Activated T-helper 9 cell treated with anti-CD3 and anti-CD28 coated beads, Interleukin-2, amount 50 U/mL, for 16 hours (primary cell): ENCODE data around the gene MGST1.
"Not testable (repeated sequence)": the region's sequence is repeated elsewhere in the genome, so short reads cannot be mapped to it uniquely, and the experiment has no call there.

Experiments used
- DNase-seq: peaks from one replicate; pipeline ENCODE4 v3.0.0-alpha.2; 2020; ENCODE audit warnings: low read depth

MGST1 gene

DNA sequence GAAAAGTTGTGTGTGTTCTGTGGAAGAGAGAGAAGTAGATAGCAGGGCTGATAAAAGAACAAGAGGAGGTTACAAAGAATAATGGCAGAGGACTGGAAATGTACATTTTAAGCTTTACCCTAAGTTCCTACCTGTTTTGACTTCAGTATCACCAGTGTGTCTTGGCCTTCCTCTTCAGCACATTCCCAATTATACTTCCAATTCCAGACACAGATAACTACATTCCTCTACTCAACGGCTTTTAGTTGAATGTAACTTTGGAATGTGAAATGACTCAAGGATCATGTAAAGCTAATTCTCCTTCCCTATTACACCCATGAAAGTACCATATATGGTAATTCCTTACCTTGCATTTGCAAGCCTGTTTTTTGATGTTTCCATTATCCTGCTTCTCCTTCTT lies 5.0 kb downstream of the MGST1 start:
- no peak for DNase-seq

DNA sequence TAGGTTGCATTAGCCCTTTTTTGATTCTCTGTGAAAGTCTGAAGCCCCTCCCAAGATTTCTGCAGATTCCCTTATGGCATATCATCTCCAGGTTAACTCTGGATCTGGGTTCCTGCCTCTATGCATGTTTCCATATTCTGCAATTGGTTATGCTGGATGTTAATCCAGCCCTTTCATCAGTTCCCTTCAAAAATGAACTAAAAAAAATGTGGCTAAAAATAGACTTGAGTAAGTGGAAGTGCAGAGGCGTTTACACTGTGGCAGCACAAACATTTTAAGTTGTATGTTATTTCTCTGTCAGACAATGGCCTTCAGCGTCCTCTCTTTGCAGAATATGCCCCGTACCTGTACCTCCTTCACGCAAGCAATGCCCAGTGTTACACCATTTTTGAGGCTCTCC lies 11.4 kb downstream of the MGST1 start:
- no peak for DNase-seq

DNA sequence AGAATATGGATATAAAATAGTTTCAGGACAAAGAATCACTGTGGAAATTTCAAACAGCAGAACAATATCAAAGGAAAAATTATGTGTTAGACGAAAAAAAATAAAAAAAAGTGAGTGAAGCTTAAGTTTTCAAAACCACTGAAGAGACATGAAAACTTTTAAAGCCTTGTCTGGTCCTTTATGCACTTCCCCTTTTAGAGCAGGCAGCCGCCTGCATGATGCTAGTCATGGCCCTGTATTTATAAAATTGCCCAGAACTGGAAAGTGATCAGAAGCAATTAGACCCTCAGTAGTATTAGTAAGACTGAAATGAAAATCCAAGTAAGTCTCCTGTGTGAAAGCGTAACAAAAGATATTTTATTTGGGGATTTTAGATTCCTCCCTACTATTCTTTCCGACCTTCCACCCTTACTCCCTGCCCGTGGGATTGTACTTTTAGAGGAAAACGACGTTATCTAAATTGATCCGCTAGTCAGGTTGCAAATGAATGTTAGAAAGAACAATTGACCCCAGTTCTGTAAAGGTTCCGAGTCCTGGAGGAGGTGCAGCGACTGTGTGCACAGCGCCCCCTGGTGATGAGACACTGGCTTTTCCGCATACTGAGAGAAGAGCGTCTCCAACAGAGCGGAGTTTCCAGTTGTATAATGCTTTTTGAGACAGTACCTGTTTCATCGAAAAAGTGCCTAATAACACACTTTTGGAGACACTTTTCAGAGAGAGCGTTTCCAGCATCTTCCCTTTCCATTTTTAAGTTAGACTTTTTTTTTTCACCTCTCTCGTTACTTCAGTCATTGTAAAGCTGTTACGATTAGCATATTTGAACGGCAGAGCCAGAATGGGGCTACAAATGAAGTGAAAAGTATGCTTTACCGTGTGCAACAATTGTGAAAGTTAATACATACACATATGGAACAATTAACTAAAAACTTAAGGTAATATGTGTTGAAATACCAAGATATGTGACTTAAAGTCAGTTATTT lies 12.4 kb downstream of the MGST1 start:
- no peak for DNase-seq

DNA sequence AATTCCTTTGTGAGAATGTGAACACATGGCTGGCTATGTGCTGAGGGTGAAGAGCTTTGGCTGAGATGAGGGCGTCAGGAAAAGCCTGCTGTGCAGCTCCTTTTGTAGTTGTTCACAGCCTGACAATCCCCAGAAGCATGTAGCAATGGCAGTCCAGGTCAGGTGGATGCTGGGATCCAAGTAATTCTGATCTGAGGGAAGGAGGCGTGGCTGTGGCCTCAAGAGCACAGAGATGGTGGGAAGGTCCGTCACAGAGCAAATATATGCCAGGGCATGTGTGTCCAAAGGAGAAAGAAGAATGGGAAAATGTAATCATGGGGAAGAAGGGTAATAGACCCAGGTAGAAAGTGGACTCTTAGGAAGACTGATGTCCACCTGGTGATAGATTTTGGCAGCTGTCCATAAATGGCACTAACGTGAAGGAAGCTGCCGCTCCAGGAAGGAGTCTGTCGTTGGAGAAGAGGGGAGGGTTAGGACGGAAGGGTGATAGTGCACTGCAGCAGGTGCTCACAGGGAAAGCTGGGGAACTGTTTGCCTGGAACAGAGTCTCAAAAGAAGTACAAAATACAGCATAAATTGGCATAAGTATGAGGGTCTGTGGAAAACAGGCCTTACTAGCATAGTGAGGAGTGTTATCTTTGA lies 13.8 kb downstream of the MGST1 start:
- DNase-seq, result no peak

DNA sequence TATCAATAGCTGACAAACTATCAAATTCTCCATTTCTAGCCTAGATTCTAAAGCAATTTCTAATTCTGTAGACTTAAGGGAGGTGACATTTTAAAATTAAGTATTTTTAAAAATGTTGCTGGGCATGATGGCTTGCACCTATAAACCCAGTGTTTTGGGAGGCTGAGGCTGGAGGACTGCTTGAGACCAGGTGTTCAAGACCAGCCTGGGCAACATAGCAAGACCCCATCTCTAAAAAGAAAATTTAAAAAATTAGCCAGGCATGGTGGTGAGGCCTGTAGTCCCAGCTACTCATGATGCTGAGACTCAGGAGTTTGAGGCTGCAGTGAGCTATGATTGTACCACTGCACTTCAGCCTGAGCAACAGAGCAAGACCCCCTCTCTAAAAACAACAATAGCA lies 15.1 kb downstream of the MGST1 start:
- DNase-seq, result no peak

DNA sequence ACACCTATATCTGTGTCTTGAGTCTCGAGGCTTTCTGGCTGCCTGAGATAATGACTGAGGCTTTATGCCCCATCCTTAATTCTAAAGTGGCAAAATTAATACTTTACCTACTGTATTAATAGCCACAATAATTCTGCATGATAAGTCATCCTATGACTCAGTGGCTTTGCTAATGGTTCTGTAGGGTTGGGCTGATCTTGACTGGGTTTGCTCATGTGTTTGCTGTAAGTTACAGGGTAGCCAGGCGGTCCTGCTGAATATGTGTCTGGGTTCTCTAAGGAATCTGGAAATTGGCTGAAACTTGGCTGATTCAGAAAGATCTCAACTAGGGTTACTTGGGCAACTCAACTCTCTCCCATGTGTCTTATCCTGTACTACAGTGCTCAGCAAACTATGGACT lies 21.7 kb downstream of the MGST1 start:
- DNase-seq, result no peak

DNA sequence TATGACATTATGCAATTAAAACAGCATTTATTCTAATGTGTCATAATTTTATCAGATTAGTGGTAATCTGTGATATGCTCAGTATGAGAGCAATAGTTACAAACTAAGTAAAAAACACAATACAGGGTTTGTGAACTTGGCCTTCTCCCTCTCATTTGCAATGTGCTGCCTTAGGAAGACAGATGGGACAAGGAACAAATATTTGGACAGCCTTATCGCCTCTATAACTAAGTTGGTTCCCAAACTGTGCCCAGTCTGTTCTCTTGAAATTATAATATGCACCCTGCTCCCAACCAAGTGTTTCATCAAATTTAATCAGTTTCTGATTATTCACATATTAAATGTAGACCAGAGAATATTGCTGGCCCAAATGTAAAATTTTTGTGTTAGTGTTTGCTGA lies 22.7 kb downstream of the MGST1 start:
- DNase-seq, result no peak

DNA sequence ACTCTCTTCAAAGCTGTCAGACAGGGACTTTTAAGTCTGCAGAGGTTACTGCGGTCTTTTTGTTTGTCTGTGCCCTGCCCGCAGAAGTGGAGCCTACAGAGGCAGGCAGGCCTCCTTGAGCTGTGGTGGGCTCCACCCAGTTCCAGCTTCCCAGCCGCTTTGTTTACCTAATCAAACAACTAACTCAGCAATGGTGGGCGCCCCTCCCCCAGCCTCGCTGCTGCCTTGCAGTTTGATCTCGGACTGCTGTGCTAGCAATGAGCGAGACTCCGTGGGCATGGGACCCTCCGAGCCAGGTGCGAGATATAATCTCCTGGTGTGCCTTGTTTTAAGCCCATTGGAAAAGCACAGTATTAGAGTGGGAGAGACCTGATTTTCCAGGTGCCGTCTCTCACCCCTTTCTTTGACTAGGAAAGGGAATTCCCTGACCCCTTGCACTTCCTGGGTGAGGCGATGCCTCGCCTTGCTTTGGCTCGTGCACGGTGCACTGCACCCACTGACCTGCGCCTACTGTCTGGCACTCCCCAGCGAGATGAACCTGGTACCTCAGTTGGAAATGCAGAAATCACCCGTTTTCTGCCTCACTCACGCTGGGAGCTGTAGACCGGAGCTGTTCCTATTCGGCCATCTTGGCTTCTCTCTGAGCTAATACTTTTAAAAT lies 35.3 kb downstream of the MGST1 start:
- DNase-seq, result not testable (repeated sequence)

DNA sequence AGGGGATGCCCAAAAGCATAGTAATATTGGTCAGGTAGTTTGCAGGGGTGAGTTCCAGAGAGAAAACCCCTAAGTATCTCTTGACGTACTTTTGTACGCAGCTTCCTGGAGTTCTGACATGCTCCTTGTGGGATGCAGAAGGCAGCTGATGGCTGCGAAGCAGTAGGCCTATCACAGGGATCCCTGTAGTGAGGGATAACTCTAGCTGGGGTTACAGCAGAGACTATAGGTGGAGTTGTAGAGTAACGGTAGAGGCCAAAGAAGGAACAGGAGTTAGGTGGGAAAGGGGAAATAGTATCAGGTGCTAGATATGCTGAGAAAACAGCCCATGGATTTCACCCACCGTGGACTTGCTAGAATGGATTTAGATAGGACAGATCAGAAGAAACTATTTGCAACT lies 37.3 kb downstream of the MGST1 start:
- DNase-seq, result no peak

DNA sequence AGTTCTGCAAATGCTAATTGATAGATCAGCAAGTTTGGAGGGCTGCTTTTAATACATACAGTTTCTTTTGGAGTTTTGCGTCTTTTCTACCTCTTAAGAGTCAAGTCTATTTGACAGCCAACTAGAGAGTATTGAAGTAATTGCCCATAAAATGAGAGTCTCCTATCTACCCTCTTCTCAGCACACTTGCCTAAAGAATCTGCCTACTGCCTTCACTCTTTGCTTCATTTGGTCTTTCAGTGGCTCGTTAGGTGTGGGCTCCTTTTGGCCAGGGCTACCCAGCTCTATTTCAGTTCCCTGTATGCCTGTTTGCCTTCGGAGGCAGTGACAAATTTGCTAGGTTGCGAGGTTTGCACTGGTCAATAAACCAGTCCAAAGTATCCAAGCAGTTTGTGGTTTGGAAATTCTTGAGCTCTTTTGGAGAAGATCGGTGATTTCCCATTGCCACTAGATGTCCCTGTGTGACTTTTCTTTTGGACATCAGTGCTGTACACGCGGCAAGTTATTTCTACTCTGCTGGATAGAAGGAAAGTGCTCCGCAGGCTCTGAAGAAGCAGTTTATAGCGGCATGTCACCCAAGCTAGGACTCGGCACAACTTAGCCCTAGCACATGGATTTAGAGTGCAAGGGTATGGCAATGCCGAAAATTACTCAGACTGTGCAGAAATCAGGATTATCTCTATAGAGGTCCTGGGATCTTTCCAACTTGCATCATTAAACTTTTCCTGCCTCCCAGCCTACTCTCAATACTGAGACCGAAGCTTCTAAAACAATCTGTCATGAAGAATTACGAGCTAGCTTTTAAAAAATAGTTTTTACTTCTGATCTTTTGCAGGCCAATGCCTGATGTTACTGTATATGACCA lies 38.6 kb downstream of the MGST1 start:
- DNase-seq, result no peak

DNA sequence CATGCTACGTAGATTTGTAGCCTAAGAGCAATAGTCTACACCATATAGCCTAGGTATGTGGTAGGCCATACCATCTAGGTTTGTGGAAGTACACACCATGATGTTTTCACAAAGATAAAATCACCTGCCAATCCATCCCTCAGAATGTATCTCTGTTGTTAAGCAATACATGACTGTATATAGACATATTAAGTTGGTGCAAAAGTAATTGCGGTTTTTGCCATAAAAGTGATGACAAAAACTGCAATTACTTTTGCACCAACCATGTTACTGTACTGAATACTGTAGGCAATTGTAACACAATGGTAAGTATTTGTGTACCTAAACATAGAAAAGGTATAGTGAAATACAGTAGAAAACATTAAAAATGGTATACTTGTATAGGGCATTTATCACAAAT lies 40.5 kb downstream of the MGST1 start:
- DNase-seq, result no peak

DNA sequence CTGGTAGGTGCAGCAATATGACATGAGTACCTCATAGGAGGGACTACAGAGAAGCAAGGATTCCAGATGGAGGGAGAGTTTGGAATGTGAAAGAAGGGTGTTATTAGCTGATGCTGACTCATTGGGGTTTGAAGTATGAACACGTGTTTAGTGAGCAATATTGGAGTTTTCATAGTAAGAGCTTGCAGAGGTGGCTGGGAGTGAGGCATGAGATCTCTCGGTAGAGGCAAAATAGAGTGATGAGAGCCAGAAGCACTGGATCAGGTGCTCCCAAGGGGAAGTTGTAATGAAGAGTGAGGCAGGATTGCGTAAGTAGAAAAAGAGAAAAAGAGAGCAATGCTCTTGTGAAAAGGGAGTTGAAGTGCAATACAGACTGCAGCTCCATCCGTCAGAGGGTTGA lies 42.1 kb downstream of the MGST1 start:
- no peak for DNase-seq

DNA sequence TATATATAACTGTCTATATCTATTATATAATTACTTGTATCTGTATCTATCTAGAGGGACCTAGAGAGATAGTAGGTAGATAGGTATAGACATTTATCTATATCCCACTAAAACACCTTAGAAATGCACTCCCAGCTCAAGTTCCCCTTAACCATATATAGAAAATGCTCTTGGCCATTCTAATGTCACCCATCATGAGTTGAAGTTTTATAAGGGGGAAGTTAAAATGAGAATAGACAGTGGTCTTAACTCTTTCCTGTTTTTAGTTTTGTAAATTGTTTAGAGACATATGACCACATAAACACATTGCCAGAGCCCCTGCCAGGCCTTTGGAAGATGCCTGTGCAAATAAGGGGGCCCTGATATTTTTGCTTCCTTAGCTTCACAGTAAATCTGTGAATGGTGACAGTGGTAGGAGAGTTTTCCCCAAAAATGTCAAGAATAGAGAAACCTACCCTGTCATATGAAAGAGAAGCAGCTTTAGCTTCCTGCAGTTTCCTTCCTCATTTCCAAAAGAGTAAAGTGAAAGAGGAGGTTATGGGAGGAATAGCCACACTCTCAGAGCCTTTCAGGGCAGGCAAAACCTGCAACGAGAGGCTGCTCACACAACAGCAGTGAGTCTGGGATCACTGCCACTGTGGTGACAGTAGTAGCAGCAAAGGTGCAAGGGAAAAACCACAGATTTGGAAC lies 45.5 kb downstream of the MGST1 start:
- DNase-seq, result no peak

DNA sequence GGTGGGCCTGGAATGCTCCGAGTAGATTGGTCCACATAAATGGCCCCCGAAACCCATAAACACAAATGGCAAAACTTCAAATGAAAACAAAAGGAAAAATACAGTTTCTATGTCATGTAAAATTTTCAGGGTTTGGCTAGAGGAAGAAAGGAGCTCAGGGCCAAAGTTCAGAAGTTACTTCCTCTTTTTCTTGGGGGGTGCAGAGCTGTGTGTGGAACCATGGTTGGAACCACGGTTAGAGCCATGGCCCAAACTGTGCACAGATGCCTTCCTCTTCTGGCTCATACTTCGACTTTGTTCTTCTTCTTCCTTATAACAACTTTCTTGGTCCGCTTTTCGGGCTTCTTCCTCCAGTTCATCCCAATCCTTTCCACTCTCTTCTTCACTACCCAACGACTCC lies 51.7 kb downstream of the MGST1 start:
- DNase-seq, result no peak

DNA sequence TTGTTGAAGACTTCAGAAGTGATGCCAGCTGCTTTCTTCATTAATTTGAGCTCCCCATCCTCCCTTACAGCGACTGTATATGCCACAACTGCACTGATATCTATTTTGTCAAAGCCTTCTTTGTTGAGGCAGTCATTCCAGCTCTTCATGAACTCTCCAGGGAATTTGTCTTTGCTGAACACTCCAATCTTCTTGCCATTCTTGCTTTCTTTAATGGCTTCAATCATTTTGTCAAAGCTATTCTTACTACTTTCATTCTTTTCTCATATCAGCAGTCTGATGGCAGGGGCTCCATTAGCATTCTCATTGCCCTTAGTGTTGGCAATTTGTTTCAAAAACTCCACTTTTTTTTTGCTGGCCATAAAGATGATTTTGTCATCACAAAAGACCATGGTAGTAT lies 54.4 kb downstream of the MGST1 start:
- DNase-seq, result not testable (repeated sequence)

DNA sequence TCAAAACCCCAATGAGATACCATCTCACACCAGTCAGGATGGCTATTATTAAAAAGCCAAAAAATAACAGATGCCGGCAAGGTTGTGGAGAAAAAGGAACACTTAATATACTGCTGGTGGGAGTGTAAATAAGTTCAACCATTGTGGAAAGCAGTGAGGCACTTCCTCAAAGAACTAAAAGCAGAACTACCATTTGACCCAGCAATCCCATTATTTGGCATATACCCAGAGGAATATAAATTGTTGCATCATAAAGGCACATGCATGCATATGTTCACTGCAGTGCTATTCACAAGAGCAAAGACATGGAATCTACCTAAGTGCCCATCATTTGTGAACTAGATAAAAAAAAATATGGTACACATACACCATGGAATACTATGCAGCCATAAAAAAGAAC lies 59.9 kb downstream of the MGST1 start:
- no peak for DNase-seq
